Testis (tissue), 2 donors: Measurements from ENCODE around the gene MTM1.

Experiments used
- POLR2A ChIP-seq: fragments of 450-650 bp; IDR thresholded peaks from one replicate; pipeline ENCODE4 v1.6.1; 2017; ENCODE audit warnings: antibody characterized with exemption, mild to moderate bottlenecking, moderate library complexity
- TF ChIP-seq, protein P1 (sequence below), 3 experiments: fragments of 450-650 bp in 2 of 3; fragments of 200-600 bp in 1 of 3; sonication (generic) in 1 of 3; IDR thresholded peaks; one replicate each; pipeline ENCODE4 v1.5.1; 2016 to 2019; ENCODE audit warnings: antibody characterized with exemption in 3 of 3, mild to moderate bottlenecking in 2 of 3, moderate library complexity in 1 of 3

GRCh38 chrX:150573702-150574101 lies 5.3 kb downstream of the MTM1 start:
- TF ChIP-seq, protein P1, sequence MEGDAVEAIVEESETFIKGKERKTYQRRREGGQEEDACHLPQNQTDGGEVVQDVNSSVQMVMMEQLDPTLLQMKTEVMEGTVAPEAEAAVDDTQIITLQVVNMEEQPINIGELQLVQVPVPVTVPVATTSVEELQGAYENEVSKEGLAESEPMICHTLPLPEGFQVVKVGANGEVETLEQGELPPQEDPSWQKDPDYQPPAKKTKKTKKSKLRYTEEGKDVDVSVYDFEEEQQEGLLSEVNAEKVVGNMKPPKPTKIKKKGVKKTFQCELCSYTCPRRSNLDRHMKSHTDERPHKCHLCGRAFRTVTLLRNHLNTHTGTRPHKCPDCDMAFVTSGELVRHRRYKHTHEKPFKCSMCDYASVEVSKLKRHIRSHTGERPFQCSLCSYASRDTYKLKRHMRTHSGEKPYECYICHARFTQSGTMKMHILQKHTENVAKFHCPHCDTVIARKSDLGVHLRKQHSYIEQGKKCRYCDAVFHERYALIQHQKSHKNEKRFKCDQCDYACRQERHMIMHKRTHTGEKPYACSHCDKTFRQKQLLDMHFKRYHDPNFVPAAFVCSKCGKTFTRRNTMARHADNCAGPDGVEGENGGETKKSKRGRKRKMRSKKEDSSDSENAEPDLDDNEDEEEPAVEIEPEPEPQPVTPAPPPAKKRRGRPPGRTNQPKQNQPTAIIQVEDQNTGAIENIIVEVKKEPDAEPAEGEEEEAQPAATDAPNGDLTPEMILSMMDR (IDR thresholded peaks at IDR 0.05): no peak
- TF ChIP-seq POLR2A: no peak
